WERI-Rb-1 (cell line): ENCODE data around the gene PPP1R37.

Experiments
- DNase-seq: peaks from one replicate; pipeline ENCODE4 v3.0.0-alpha.2; 2020
- H3K27ac ChIP-seq: fragments of 250-450 bp; sonication (Bioruptor Pico); 2 replicates; pipeline ENCODE4 v1.5.1; 2020; ENCODE audit warnings: mild to moderate bottlenecking, moderate library complexity
- H3K27me3 ChIP-seq: fragments of 250-450 bp; sonication (Bioruptor Pico); 2 replicates; pipeline ENCODE4 v1.5.1; 2021; ENCODE audit warnings: mild to moderate bottlenecking, low read depth, moderate library complexity; ENCODE audit not compliant: insufficient read depth, severe bottlenecking
- H3K36me3 ChIP-seq: fragments of 250-450 bp; sonication (Bioruptor Pico); 2 replicates; pipeline ENCODE4 v1.5.1; 2020; ENCODE audit warnings: mild to moderate bottlenecking, moderate library complexity
- H3K4me3 ChIP-seq: 2 replicates; pipeline ENCODE4 v1.5.1; 2011; ENCODE audit warnings: low read depth, mild to moderate bottlenecking, control low read depth, low read length
- H3K9me3 ChIP-seq: fragments of 250-450 bp; sonication (Bioruptor Pico); 2 replicates; pipeline ENCODE4 v1.5.1; 2021; ENCODE audit warnings: mild to moderate bottlenecking, moderate library complexity; ENCODE audit not compliant: severe bottlenecking
- TF ChIP-seq, protein P1 (sequence below): IDR thresholded peaks from 2 replicates; pipeline ENCODE4 v1.5.1; 2011; ENCODE audit warnings: low read depth, mild to moderate bottlenecking, control low read depth, inconsistent platforms, low read length

PPP1R37 gene

DNA sequence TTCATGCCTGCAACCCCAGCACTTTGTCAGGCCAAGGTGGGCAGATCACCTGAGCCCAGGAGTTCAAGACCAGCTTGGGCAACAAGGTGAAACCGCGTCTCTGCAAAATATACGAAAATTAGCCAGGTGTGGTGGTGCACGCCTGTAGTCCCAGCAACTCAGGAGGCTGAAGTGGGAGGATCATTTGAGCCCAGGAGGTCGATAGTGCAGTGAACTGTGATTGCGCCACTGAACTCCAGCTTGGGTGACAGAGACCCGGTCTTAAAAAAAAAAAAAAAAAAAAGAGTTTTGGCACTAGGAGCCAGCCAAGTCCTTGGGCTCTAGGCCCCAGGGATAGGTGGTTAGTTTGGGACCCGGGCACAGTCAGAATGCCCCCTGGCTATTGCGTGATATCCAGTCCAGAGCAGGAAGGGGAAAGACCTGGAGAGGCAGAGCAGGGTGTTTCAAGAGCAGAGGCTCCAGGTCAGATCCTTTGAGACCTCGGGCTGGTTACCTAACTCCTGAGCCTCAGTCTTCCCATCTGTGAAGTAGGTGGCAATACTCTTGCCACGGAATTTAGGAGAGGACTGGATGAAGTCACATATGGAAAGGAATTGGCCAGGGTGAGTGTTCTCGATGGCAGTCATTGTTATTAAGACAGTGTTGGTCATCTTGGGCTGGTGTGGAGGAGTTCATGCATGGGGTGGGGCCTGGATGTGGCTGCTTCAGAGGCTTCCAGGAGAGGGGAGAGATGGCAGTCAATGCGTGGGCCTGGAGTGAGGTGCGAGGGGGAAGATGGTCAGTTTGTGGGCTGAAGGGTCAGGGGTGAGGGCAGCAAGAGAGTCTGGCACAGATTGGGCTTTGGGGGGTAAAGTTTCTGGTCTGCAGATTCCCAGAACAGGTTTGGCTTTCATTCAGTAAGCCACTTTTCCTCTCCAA lies 2.8 kb downstream of the PPP1R37 start:
- DNase-seq, result no peak
- Histone ChIP-seq H3K27me3 (no peaks in the 10 kb centered on the region), H3K27ac (no peak overlapping the region), H3K36me3 (peaks cover 37% of the 10 kb centered on the region), H3K4me3 (no peak overlapping the region), H3K9me3 (no peaks in the 10 kb centered on the region)
- TF ChIP-seq, protein P1, sequence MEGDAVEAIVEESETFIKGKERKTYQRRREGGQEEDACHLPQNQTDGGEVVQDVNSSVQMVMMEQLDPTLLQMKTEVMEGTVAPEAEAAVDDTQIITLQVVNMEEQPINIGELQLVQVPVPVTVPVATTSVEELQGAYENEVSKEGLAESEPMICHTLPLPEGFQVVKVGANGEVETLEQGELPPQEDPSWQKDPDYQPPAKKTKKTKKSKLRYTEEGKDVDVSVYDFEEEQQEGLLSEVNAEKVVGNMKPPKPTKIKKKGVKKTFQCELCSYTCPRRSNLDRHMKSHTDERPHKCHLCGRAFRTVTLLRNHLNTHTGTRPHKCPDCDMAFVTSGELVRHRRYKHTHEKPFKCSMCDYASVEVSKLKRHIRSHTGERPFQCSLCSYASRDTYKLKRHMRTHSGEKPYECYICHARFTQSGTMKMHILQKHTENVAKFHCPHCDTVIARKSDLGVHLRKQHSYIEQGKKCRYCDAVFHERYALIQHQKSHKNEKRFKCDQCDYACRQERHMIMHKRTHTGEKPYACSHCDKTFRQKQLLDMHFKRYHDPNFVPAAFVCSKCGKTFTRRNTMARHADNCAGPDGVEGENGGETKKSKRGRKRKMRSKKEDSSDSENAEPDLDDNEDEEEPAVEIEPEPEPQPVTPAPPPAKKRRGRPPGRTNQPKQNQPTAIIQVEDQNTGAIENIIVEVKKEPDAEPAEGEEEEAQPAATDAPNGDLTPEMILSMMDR, result no peak

DNA sequence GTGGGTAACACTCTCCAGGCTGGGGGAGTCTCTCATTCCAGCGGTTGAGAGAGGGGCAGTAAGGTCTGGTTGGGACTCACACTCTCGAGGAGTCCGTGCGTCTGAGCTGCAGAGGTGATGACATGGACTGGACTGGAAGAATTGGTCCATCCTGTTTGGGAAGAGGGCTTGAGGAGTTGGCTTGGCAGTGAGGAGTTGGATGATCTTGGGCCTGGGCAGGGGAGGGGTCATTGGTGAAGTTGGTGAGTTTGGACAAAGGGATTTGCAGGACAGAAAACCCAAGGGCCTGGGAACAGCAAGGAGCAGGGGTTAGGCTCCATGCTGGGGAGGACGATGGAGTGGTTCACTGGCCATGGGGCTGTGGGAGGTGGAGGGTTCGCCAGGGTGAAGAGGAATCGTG lies 3.7 kb downstream of the PPP1R37 start:
- no peak for DNase-seq
- H3K4me3 ChIP-seq, result no peak overlapping the region
- H3K9me3 ChIP-seq, result no peaks in the 10 kb centered on the region
- no peak overlapping the region for H3K27ac ChIP-seq
- H3K36me3 ChIP-seq, result peaks cover 37% of the 10 kb centered on the region
- TF ChIP-seq, protein P1, result no peak
- no peaks in the 10 kb centered on the region for H3K27me3 ChIP-seq

DNA sequence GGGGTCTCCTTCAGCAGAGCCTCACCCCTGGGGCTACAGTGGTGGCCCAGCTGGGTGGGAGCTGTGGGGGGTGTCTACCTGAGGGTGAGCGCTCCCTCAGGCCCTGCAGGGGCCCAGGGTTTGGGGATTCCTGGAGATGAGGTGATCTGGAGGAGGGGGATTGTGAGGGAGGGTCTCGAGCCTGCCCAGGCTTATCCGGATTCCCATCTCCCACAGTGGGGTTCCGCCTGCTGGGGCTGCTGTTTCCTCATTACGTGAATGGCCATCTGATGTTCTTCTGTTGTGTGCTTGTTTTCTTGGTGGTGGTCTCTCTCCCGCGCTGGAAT lies 4.4 kb downstream of the PPP1R37 start:
- no peak overlapping the region for H3K27ac ChIP-seq
- no peaks in the 10 kb centered on the region for H3K9me3 ChIP-seq
- peaks cover 37% of the 10 kb centered on the region for H3K36me3 ChIP-seq
- TF ChIP-seq, protein P1, result no peak
- H3K4me3 ChIP-seq, result no peak overlapping the region
- DNase-seq, result no peak
- no peaks in the 10 kb centered on the region for H3K27me3 ChIP-seq

- Histone ChIP-seq H3K36me3 (peaks cover 37% of the 10 kb centered on the region), H3K9me3 (no peaks in the 10 kb centered on the region), H3K27me3 (no peaks in the 10 kb centered on the region), H3K27ac (no peak overlapping the region), H3K4me3 (no peak overlapping the region)
- no peak for DNase-seq
- TF ChIP-seq, protein P1, result no peak
Observed at GRCh38 chr19:45097776-45098520, 5.0 kb downstream of the PPP1R37 start.

GRCh38 chr19:45098521-45099466 lies 5.8 kb downstream of the PPP1R37 start:
- Histone ChIP-seq H3K4me3 (no peak overlapping the region), H3K36me3 (peaks cover 37% of the 10 kb centered on the region), H3K27me3 (no peaks in the 10 kb centered on the region), H3K27ac (no peak overlapping the region), H3K9me3 (no peaks in the 10 kb centered on the region)
- no peak for DNase-seq
- TF ChIP-seq, protein P1, result no peak
